ENCODE results near the gene MRPL50.

Gene MRPL50
- 15.1 to 20.6 (median 15.1) reads per million in 3 donors for total RNA-seq

DNA sequence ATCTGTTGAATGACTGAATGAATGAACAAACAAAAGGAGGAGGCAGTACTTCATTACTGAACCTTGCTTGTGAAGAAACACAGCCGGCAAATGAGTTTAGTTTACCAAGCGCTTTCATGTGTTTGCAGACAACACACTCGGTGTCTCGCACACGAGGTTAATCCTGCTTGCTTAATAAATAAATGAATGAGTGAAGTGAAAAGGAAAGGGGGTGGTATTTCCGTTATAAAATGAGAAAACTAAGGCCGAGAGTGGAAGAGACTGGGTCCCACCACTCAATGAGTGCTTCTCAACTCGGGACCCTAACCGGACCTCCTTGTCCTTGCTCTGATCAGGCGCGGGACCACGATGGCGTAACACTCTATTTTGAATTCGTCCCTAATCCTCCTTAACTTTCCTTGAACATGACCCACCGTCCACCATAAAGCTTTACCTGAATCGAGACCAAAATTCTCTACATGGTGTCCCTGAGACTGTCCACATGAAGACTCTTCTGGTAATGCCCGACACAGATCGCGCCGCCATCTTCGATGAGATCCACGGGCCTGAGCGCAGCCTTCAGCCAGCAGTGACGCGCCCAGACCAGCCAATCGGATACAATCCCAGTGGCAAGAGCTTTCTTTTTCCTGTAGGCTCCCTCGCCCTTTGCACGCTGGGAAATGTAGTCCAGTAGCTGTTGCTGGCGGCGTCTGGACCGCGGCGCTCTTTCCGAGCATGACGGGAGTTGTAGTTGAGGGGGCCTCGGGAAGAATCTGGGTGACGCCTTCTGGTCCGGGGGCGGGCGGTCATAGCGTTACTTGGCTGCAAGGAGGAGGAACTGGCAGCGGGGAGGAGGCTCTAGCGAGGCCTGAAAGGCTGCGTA, at the start of gene MRPL50, which contains the start of gene ZNF189:
Gene MRPL50 (minus strand): TSS at position 551 of the 862 bp plus-strand sequence. CDS start 26 bp downstream, at position 525.
Gene ZNF189 (plus strand): TSS at position 784 of the 862 bp plus-strand sequence. CDS start 306 bp downstream, outside the sequence.
- Histone ChIP-seq H3K27me3 (replicated peaks; ENCODE audit: control insufficient read depth, insufficient read depth, low read length, poor library complexity, severe bottlenecking) (no peaks in the 10 kb centered on the region), H3K4me3 (ENCODE audit: insufficient read depth, low read depth, low read length, poor library complexity, severe bottlenecking) (peak within 1 kb of the TSS; percentile 77)

DNA sequence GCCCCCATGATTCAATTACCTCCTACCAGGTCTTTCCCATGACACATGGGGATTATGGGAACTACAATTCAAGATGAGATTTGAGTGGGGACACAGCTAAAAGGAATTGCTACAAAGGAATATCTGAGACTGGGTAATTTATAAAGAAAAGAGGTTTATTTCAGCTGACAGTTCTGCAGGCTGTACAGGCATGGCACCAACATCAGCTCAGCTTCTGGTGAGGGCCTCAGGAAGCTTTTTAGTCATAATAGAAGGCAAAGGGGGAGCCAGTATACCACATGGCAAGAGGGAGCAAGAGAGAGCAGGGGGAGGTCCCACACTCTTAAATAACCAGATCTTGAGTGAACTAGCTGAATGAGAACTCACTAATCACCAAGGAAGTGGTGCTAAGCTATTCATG, 48.3 kb upstream of the MRPL50 start:
- Histone ChIP-seq H3K4me3 (ENCODE audit: insufficient read depth, low read depth, low read length, poor library complexity, severe bottlenecking) (no peak overlapping the region), H3K27me3 (replicated peaks; ENCODE audit: control insufficient read depth, insufficient read depth, low read length, poor library complexity, severe bottlenecking) (peaks cover 11% of the 10 kb centered on the region)

More for the DNA sequence above, at the start of gene MRPL50, which contains the start of gene ZNF189:
- DNase-seq, result peak; percentile 88 to 96 (median 95)
- no peaks in the 10 kb centered on the region for H3K9me3 ChIP-seq (ENCODE audit: control insufficient read depth, low read length)
- peaks cover 22% of the 10 kb centered on the region for H3K4me1 ChIP-seq (ENCODE audit: control insufficient read depth, insufficient read depth, low read length, poor library complexity, severe bottlenecking)
- peak within 1 kb of the TSS; percentile 92 for H3K27ac ChIP-seq (ENCODE audit: insufficient read depth, low read length, poor library complexity, severe bottlenecking)
- peaks cover 26% of the 10 kb centered on the region for H3K36me3 ChIP-seq (ENCODE audit: control insufficient read depth, insufficient read depth, low read length)

DNA sequence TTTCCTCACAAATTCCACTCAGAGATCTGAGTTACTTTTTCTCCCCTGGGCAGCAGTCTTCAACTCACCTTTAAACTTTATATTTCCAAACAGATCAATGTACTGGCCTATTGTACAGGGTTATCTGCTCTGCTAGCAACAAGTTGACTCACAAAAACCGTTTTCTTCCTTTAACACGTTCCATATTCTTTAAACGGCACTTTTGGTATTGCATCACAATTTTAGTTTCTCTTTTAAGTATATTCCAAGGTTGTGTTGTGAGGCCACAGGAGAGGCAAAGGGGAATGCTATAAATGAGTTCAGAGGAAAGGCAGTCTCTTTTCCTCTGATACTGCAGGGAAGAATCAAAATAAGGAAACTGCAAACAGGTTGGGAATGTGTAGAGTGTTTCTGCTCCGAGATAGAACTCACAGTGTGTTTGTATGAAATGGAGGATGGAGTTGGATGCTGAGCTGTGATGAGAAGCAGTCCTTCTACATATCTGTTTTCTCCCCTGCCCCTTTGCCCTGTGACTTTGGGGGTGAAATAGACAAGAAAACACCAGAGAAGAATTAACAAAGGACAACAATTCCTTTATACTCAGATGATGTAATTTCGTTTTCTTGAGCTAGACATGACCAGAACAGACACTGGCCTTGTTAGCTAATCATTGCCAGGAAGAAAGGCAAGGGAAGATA, 47.1 kb upstream of the MRPL50 start:
- Histone ChIP-seq H3K27me3 (replicated peaks; ENCODE audit: control insufficient read depth, insufficient read depth, low read length, poor library complexity, severe bottlenecking) (peaks cover 11% of the 10 kb centered on the region), H3K9me3 (ENCODE audit: control insufficient read depth, low read length) (no peaks in the 10 kb centered on the region), H3K27ac (ENCODE audit: insufficient read depth, low read length, poor library complexity, severe bottlenecking) (no peak overlapping the region), H3K36me3 (ENCODE audit: control insufficient read depth, insufficient read depth, low read length) (no peaks in the 10 kb centered on the region), H3K4me1 (ENCODE audit: control insufficient read depth, insufficient read depth, low read length, poor library complexity, severe bottlenecking) (peaks cover 3% of the 10 kb centered on the region), H3K4me3 (ENCODE audit: insufficient read depth, low read depth, low read length, poor library complexity, severe bottlenecking) (no peak overlapping the region)
- no peak for DNase-seq

More for the DNA sequence above, 48.3 kb upstream of the MRPL50 start:
- no peak for DNase-seq
- no peaks in the 10 kb centered on the region for H3K36me3 ChIP-seq (ENCODE audit: control insufficient read depth, insufficient read depth, low read length)
- H3K27ac ChIP-seq (ENCODE audit: insufficient read depth, low read length, poor library complexity, severe bottlenecking), result no peak overlapping the region
- H3K4me1 ChIP-seq (ENCODE audit: control insufficient read depth, insufficient read depth, low read length, poor library complexity, severe bottlenecking), result peaks cover 3% of the 10 kb centered on the region
- H3K9me3 ChIP-seq (ENCODE audit: control insufficient read depth, low read length), result no peaks in the 10 kb centered on the region

DNA sequence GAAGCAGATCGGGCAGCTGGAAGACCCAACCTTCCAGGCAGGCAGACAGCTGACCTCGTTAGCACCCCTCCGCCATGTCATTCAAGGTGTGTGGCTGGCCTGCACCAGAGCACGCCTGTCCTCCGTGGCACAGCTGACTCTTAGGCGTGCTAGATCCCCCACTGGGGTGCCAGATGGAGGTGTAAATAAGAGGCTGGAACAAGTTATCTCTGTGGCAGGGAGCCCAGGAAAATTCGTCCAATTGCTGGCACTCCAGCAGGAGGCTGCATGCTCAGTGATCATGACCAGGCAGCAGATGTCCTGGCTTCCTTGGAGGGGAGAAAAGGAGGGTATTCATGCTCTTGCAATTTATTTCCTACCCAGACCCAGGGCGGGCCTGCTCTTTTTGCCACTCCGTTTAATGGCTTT, 45.0 kb upstream of the MRPL50 start:
- Histone ChIP-seq H3K27me3 (replicated peaks; ENCODE audit: control insufficient read depth, insufficient read depth, low read length, poor library complexity, severe bottlenecking) (peaks cover 6% of the 10 kb centered on the region), H3K36me3 (ENCODE audit: control insufficient read depth, insufficient read depth, low read length) (no peaks in the 10 kb centered on the region), H3K9me3 (ENCODE audit: control insufficient read depth, low read length) (no peaks in the 10 kb centered on the region), H3K4me1 (ENCODE audit: control insufficient read depth, insufficient read depth, low read length, poor library complexity, severe bottlenecking) (no peaks in the 10 kb centered on the region), H3K4me3 (ENCODE audit: insufficient read depth, low read depth, low read length, poor library complexity, severe bottlenecking) (no peak overlapping the region), H3K27ac (ENCODE audit: insufficient read depth, low read length, poor library complexity, severe bottlenecking) (no peak overlapping the region)
- DNase-seq, result no peak

DNA sequence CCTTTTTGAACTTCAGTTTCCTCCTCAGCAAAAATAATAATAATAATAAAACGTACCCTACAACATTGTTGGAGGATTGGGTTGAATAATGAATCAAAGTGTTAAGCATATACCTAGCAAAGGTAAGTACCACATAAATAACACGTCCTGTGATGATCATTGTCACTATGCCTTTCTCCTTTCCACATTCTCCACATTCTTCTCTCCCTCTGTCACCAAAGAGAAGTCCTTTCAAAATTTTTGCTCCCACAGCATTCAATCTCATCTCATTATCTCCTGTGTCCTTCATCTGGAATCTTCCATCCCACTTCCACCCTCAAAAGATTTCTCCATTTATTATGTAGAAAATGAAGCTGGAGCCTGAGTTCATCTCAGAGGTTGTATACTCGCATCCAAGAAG, 44.3 kb upstream of the MRPL50 start:
- H3K4me1 ChIP-seq (ENCODE audit: control insufficient read depth, insufficient read depth, low read length, poor library complexity, severe bottlenecking), result no peaks in the 10 kb centered on the region
- H3K27me3 ChIP-seq (replicated peaks; ENCODE audit: control insufficient read depth, insufficient read depth, low read length, poor library complexity, severe bottlenecking), result peaks cover 6% of the 10 kb centered on the region
- no peak for DNase-seq
- no peak overlapping the region for H3K27ac ChIP-seq (ENCODE audit: insufficient read depth, low read length, poor library complexity, severe bottlenecking)
- no peak overlapping the region for H3K4me3 ChIP-seq (ENCODE audit: insufficient read depth, low read depth, low read length, poor library complexity, severe bottlenecking)
- H3K36me3 ChIP-seq (ENCODE audit: control insufficient read depth, insufficient read depth, low read length), result no peaks in the 10 kb centered on the region
- H3K9me3 ChIP-seq (ENCODE audit: control insufficient read depth, low read length), result no peaks in the 10 kb centered on the region

DNA sequence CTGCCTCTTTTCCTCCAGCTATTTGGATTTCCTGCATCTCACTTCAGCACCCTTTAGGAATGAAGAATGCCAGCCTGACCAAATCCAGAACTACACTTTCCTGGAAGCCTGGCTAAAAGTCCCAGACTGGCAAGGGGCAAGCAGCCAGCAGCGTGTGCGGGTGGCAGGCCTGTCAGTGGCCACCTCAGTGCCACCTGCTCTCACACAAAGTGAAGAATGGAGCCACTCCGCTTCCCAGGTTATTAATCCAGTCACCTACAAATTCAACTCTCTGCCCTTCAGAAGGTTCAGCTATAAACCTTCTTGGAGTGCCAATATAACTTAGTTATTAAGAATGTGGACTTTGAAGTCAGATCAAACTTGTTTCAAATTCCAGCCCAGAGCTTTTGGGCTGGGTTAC, 43.9 kb upstream of the MRPL50 start:
- no peaks in the 10 kb centered on the region for H3K9me3 ChIP-seq (ENCODE audit: control insufficient read depth, low read length)
- H3K27me3 ChIP-seq (replicated peaks; ENCODE audit: control insufficient read depth, insufficient read depth, low read length, poor library complexity, severe bottlenecking), result peaks cover 6% of the 10 kb centered on the region
- H3K4me1 ChIP-seq (ENCODE audit: control insufficient read depth, insufficient read depth, low read length, poor library complexity, severe bottlenecking), result no peaks in the 10 kb centered on the region
- H3K27ac ChIP-seq (ENCODE audit: insufficient read depth, low read length, poor library complexity, severe bottlenecking), result no peak overlapping the region
- DNase-seq, result no peak
- no peak overlapping the region for H3K4me3 ChIP-seq (ENCODE audit: insufficient read depth, low read depth, low read length, poor library complexity, severe bottlenecking)
- H3K36me3 ChIP-seq (ENCODE audit: control insufficient read depth, insufficient read depth, low read length), result no peaks in the 10 kb centered on the region

DNA sequence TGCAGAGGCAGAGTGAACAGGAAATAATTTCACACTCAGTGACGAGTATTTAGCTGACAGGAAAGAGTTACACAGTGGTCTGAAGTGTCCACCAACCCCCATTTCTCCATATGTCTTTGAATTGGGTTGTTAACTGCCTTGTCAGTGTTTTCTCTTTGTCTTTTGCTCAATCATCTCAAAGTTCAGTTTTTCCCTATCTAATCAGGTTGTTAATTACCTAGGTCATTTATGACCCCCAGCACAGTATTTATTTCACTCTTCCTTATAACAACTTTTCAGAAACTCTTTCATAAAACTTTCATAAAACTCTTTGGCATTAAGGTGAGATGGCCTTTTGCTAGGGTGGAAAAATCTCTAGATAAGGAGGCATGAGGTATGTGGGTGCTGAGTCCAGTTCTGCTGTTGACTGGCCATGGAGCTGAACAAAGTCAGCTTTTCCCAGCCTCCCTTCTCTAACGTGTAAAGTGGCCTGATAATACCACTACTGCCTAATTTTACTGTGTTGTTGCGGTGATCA, 42.4 kb upstream of the MRPL50 start:
- Histone ChIP-seq H3K27ac (ENCODE audit: insufficient read depth, low read length, poor library complexity, severe bottlenecking) (no peak overlapping the region), H3K4me3 (ENCODE audit: insufficient read depth, low read depth, low read length, poor library complexity, severe bottlenecking) (no peak overlapping the region), H3K27me3 (replicated peaks; ENCODE audit: control insufficient read depth, insufficient read depth, low read length, poor library complexity, severe bottlenecking) (peaks cover 6% of the 10 kb centered on the region), H3K9me3 (ENCODE audit: control insufficient read depth, low read length) (no peaks in the 10 kb centered on the region), H3K4me1 (ENCODE audit: control insufficient read depth, insufficient read depth, low read length, poor library complexity, severe bottlenecking) (no peaks in the 10 kb centered on the region), H3K36me3 (ENCODE audit: control insufficient read depth, insufficient read depth, low read length) (no peaks in the 10 kb centered on the region)
- no peak for DNase-seq

DNA sequence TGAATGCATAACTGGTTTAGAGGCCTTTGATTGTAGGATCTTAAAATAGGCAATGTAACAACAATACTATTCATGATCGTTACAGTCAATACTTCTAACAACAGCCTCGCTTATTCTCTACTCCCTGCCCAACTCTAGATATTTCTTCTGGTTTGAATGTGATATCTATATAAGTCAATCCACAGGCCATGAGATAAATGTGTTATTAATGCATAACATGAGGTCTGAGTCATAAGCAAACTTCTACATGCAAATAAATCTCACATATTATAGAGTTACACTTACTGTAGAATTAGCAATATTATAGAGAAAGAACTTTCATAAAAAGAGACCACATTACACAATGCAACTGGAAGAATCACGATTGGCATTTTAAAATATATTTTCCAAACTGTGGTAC, 40.1 kb upstream of the MRPL50 start:
- Histone ChIP-seq H3K36me3 (ENCODE audit: control insufficient read depth, insufficient read depth, low read length) (no peaks in the 10 kb centered on the region), H3K27me3 (replicated peaks; ENCODE audit: control insufficient read depth, insufficient read depth, low read length, poor library complexity, severe bottlenecking) (peaks cover 7% of the 10 kb centered on the region), H3K9me3 (ENCODE audit: control insufficient read depth, low read length) (no peaks in the 10 kb centered on the region), H3K4me1 (ENCODE audit: control insufficient read depth, insufficient read depth, low read length, poor library complexity, severe bottlenecking) (no peaks in the 10 kb centered on the region), H3K27ac (ENCODE audit: insufficient read depth, low read length, poor library complexity, severe bottlenecking) (no peak overlapping the region), H3K4me3 (ENCODE audit: insufficient read depth, low read depth, low read length, poor library complexity, severe bottlenecking) (no peak overlapping the region)
- DNase-seq, result no peak

DNA sequence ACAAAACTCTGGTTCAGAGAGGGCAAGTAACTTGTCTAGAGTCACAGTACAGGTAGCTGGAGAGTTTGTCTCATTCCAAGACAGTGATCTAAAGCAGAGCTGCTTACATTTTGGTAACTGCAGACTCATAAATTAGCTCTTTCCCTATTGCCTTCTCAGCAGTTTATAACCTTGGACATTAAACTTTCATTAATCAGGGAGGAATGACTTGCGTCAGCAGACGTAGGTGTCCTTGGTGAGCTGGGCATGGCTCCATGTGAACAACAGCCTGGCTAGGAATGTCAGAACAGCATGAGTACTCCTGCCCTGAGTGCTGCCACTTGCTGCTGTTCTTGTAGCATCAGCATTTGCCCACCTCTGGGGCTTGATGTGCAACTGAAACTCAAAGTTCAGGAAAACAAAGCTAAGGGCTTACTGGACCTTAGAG, 39.4 kb upstream of the MRPL50 start:
- Histone ChIP-seq H3K9me3 (ENCODE audit: control insufficient read depth, low read length) (no peaks in the 10 kb centered on the region), H3K27me3 (replicated peaks; ENCODE audit: control insufficient read depth, insufficient read depth, low read length, poor library complexity, severe bottlenecking) (peaks cover 5% of the 10 kb centered on the region), H3K27ac (ENCODE audit: insufficient read depth, low read length, poor library complexity, severe bottlenecking) (no peak overlapping the region), H3K4me3 (ENCODE audit: insufficient read depth, low read depth, low read length, poor library complexity, severe bottlenecking) (no peak overlapping the region), H3K36me3 (ENCODE audit: control insufficient read depth, insufficient read depth, low read length) (no peaks in the 10 kb centered on the region), H3K4me1 (ENCODE audit: control insufficient read depth, insufficient read depth, low read length, poor library complexity, severe bottlenecking) (no peaks in the 10 kb centered on the region)
- no peak for DNase-seq

All from effector memory CD4-positive, alpha-beta T cell (primary cell).